HG03196 (cell line): Measurements from ENCODE around the gene TAOK1.
"Not testable (repeated sequence)": the region's sequence is repeated elsewhere in the genome, so short reads cannot be mapped to it uniquely, and the experiment has no call there.

Experiments
- ATAC-seq: cut with Tn5 transposase; IDR thresholded peaks from one replicate; pipeline ENCODE4 v1.9.1; 2021; ENCODE audit not compliant: unreplicated experiment

The TAOK1 gene

GRCh38 chr17:29443041-29443739 is 53.0 kb downstream of the TAOK1 start:
- no peak for ATAC-seq

- ATAC-seq: no peak
Measured at GRCh38 chr17:29444589-29444988, 54.4 kb downstream of the TAOK1 start.

GRCh38 chr17:29445844-29446243 is 55.7 kb downstream of the TAOK1 start:
- no peak for ATAC-seq

DNA sequence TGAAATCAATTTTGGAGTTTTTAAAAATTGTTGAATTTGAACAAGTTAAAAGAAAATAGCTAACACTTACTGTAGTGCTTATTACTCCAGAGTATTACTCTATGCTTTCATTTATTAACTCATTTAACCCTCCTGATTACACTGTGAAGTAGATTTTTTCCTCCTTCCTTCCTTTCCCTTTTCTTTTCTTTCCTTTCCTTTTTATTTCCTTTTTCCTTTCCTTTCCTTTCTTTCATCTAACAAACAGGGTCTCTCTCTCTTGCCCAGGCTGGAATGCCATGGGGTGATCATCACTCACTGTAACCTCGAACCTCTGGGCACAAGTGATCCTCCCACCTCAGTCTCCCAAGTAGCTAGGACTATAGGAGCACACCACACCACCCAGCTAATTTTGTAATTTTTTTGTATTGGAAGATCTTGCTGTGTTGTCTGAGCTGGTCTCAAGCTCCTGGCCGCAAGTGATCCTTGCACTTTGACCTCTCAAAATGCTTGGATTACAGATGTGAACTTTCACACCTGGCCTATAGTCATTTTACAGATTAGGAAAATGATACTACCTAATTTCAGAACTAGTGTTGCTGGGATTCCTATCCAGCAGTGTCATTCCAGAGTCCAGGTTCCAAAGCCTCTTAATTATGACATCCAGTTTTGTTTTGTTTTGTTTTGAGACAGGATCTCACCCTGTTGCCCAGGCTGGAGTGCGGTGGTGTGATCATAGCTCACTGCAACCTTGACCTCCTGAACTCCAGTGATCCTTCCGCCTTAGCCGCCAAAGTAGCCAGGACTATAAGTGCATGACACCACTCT is 59.9 kb downstream of the TAOK1 start:
- no peak for ATAC-seq

GRCh38 chr17:29451121-29451742 is 61.1 kb downstream of the TAOK1 start:
- ATAC-seq: no peak

DNA sequence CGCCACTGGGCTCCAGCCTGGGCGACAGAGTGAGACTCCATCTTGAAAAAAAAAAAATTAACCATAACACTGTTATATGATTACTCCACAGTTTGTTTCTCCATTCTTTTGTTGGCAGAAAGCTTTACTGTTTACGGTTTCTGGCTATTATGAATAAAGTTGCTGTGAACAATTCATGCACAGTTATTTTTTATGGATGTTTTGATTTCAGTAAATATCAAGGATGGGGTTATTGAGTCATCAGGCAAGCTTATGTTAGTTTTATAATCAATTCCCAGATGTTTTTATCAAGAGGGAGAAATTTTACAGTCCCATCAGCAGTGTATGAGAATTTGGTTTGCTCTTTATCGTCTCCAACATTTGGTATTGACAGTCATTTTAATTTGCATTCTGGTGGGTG is 67.9 kb downstream of the TAOK1 start:
- no peak for ATAC-seq

DNA sequence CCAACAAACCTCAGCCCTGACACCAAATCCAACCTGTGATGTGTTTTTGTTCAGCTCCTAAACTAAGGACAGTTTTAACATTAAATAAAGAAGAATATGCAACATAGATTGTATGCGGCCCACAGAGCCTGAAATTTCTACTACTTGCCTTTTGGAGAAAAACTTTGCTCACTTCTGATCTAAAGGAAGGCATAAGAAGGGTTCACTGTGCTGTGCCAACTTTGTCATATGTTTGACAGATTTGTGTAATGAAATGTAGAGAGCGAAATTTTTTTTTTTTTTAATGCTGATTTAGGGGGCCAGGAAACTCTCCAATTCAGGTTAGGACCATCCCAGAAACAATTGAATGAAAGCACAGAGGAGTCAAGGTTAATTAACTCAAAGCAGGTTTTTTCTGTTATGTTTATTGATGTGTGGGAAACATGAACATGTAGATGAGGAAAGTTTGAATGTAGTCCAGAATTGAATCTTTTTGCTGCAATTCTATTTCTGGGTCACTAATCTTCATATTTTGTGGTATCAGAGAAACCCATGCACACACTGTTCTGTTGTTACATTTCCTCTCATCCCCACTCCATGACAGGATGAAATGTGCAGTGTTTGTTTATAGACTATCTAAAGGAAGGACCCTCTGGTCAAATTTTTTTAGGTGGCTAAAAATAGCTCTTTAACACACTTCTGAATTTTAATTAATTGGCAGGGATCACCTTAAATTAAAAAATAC is 71.5 kb downstream of the TAOK1 start:
- no peak for ATAC-seq

- ATAC-seq: no peak
Measured at GRCh38 chr17:29469276-29469675, 79.1 kb downstream of the TAOK1 start.

GRCh38 chr17:29473437-29473836 is 83.3 kb downstream of the TAOK1 start:
- ATAC-seq: not testable (repeated sequence)

GRCh38 chr17:29474297-29474696 is 84.1 kb downstream of the TAOK1 start:
- ATAC-seq: no peak

DNA sequence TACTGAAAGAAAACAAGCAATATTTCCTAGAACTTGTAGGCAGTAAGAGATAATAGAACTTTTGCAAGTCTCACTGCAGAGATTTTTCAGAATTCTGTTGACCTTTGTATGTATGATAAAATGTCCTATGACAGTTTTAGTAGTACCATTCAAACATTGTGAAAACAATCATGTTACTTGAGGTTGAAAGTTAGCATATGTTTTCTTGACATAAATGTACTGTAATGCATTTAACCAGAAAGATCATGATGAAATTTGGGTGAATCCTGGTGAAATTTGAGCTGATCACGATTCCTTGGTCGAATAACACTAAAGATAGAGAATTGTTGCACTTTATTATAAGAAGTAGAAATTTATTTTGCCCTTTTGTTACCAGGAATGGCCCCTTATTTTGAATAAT is 85.7 kb downstream of the TAOK1 start:
- ATAC-seq: no peak

GRCh38 chr17:29480249-29480928 is 90.2 kb downstream of the TAOK1 start:
- not testable (repeated sequence) for ATAC-seq

DNA sequence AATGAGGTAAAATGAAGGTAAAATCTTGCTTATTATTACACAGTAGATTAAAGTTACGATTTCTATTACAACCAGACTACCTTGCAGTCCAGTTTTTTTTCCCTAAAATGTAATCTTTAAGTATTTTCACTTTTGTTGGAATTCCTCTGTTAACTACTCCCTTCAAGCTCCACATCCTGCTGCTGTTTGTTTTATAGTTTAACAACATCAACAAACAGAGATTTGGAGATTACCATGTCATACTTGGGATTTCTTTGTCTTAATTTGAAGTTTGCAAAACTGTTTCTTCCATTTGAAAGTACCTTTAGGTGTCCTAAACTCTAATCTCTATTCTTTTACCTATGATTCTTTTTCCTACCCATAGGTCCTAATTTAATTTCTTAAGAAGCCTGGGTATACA is 93.3 kb downstream of the TAOK1 start:
- no peak for ATAC-seq

DNA sequence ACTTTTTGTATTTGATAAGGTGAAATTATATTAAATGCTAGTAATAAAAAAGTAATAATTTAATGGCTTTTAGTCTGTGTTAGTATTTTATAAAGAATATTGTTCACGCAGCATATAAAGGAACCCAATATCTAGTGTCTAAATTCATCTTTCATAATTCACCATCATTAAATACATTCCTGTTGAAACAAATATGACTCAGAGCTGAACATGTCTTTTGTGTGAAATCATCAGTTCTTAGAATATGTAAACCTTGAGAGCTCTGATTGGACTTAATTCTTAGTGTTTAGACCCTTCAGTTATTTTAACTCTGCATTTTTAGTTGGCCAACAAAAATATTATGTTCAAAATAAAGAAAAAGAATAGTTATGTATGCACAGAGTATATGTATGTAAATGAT is 104.8 kb downstream of the TAOK1 start:
- no peak for ATAC-seq

DNA sequence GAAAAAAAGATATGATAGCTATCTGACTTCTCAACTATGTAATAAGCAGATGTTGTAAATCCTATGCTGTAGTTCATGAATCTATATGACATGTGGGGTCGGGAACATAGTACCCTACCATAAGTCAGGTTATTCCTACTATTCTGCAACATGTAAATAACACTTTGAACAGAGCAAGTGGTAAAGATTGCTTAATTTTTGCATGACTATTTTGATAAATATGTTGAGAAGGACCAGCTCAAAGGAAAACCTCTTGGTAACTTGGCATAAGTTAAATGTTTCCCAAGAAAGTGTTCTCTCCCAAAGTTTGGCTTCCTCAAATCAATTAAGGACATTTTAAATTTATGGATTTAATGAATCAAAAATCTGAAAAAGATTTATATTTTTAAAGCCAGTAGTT is 114.5 kb downstream of the TAOK1 start:
- no peak for ATAC-seq

GRCh38 chr17:29505836-29506235 is 115.7 kb downstream of the TAOK1 start:
- ATAC-seq: no peak

DNA sequence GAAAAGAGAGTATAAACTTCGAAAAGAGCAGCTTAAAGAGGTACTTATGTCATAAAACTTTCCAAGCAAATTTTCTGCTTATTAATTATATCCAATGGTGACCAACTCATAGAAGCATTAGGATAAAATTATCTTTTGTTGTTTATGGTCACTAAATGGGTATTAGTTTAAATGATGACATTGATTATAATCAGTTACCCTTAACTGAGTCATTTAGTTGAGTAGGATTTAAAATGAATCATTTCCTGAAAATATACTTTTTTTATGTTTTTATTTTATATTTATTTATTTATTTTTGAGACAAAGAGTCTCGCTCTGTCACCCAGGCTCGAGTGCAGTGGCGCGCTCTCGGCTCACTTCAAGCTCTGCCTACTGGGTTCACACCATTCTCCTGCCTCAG is 120.8 kb downstream of the TAOK1 start:
- no peak for ATAC-seq

DNA sequence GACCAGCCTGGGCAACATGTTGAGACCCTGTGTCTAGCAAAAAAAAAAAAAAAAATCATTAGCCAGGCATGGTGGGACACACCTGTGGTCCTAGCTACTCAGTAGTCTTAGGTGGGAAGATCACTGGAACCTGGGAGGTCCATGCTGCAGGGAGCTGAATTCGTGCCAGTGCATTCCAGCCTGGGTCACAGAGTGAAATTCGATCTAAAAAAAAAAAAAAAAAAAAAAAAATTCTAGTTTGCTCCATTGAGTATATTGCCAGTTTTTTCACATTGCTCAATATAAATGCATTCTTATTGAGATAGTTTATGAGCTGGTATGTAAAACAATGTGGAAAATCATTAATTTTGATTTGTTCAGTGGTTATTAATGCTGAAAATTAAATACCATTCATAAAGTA is 124.6 kb downstream of the TAOK1 start:
- ATAC-seq: no peak

GRCh38 chr17:29518359-29518758 is 128.2 kb downstream of the TAOK1 start:
- no peak for ATAC-seq

GRCh38 chr17:29524692-29525091 is 134.5 kb downstream of the TAOK1 start:
- no peak for ATAC-seq

DNA sequence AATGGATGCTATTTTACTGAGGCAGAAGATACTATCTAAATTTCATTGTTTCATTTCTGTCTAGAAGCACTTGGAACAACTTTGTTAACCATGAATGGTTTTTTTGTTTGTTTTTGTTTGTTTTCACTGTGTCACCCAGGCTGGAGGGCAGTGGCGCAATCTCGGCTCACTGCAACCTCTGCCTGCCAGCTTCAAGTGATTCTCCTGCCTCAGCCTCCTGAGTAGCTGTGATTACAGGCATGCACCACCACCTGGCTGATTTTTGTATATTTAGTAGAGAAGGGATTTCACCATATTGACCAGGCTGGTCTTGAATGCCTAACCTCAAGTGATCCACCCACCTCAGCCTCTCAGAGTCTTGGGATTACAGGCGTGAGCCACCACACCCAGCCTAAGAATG is 136.2 kb downstream of the TAOK1 start:
- ATAC-seq: no peak
